Measurements from ENCODE around the gene ZNF280B. TPM values are rescaled to one million over a fixed set of nuclear protein-coding genes. Genes with fewer than 3 reads are reported as not detected.
"Not testable (repeated sequence)": the region's sequence is repeated elsewhere in the genome, so short reads cannot be mapped to it uniquely, and the experiment has no call there.

ZNF280B gene
- total and polyA plus RNA-seq, 10 of the 15 experiments (the other 5 are each of a cell fraction or from before 2014, with no cell fraction given) = 0.28 to 2.2 (median 1.1) TPM

DNA sequence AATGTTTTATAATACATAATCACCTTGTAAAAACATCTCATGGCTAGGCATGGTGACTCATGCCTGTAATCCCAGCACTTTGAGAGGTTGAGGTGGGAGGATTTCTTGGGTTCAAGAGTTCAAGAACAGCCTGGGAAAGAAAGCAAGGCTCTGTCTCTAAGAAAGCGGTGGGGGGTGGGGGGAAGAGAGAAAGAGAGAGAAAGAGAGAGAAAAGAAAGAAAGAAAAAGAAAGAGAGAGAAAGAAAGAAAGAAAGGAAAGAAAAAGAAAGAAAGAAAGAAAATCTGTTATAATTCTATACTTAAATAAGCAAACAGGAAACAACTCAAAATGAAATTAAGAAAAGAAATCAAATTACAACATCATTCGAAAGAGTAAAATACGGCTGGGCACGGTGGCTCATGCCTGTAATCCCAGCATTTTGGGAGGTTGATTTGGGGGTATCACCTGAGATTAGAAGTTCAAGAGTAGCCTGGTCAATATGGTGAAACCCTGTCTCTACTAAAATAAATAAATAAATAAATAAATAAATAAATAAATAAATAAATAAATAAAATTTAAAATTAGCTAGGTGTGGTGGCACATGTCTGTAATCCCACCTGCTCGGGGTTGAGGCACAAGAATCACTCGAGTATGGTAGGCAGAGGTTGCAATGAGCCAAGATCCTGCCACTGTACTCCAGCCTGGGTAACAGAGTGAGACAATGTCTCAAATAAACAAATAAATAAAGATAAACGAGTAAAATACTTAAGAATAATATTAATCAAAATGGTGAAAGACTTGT is 65.4 kb downstream of the ZNF280B start (continued):
- no peak for TF ChIP-seq ZNF622 (IDR thresholded peaks at IDR 0.05)

DNA sequence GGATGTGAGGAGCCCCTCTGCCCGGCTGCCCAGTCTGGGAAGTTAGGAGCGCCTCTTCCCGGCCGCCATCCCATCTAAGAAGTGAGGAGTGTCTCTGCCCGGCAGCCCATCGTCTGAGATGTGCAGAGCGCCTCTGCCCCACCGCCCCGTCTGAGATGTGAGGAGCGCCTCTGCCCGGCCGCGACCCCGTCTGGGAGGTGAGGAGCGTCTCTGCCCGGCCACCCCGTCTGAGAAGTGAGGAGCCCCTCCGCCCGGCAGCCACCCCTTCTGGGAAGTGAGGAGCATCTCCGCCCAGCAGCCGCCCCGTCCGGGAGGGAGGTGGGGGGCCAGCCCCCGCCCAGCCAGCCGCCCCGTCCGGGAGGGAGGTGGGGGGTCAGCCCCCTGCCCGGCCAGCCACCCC is 66.9 kb downstream of the ZNF280B start:
- H3K9me3 ChIP-seq (replicated peaks; ENCODE audit: control insufficient read depth, insufficient read depth, low read length); FAIRE-seq; H3K9ac ChIP-seq (ENCODE audit: control insufficient read depth, insufficient read depth, low read length); H3K4me1 ChIP-seq (ENCODE audit: control insufficient read depth, insufficient read depth, low read length); in situ Hi-C loops (cut with MboI); CTCF ChIA-PET; H3K36me3 ChIP-seq (ENCODE audit: control insufficient read depth in 2 of 2, insufficient read depth in 2 of 2, low read length in 1 of 2); H3K27ac ChIP-seq (ENCODE audit: control insufficient read depth, insufficient read depth); BruUV-seq (replicated peaks); DNase-seq (ENCODE audit: low read depth, low spot score); H3K4me2 ChIP-seq (ENCODE audit: control insufficient read depth, insufficient read depth); H2AFZ ChIP-seq (ENCODE audit: control insufficient read depth, low read depth, low read length); intact Hi-C loops (cut with micrococcal nuclease; ENCODE audit: unreplicated experiment); H4K20me1 ChIP-seq (ENCODE audit: control insufficient read depth, insufficient read depth); RAD21 ChIA-PET (ENCODE audit: unreplicated experiment); ATAC-seq; SMC1A ChIA-PET (ENCODE audit: uncharacterized antibody, unreplicated experiment); H3K79me2 ChIP-seq (ENCODE audit: control insufficient read depth, insufficient read depth, low read length); H3K27me3 ChIP-seq (replicated peaks in 1 of 2; ENCODE audit: control insufficient read depth in 2 of 2, insufficient read depth in 2 of 2, low read length in 1 of 2); H3K4me3 ChIP-seq: not testable (repeated sequence)
- POLR2A ChIA-PET = interaction anchor here (0.7 kb wide), 1 partner anchor 98 kb away, joined by 3 read pairs; no protein-coding TSS in a partner anchor
- WGBS (ENCODE audit: insufficient coverage, insufficient replicate concordance, low lambda C conversion rate, missing lambda C conversion rate) = 87% methylated on average over 3 of the region's 28 CpGs

DNA sequence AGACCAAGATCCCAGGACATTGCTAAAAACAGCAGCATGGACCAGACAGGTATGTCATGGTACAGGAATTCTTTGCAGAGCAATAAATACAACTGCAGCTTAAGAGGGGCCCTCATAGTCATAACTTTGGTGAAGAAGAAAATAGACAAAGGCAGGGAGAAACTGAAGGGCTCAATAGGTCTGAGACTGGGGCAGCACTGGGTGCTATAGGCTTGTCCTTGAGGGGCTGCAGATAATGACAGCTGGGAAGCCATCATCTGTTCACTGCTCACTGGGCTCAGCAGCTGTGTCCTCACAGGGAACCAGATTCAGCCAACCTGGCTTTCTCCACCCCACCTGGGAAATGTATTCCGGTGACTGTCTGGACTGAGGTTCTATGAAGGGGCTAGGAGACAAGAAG is 68.4 kb downstream of the ZNF280B start:
- DNase-seq (ENCODE audit: low read depth, low spot score) = no peak
- no peak overlapping the region for H3K4me2 ChIP-seq (ENCODE audit: control insufficient read depth, insufficient read depth)
- H3K79me2 ChIP-seq (ENCODE audit: control insufficient read depth, insufficient read depth, low read length) = no peaks in the 10 kb centered on the region
- no TSS peak for BruUV-seq (replicated peaks)
- 86% methylated on average over 1 of the region's 1 CpG for WGBS (ENCODE audit: insufficient coverage, insufficient replicate concordance, low lambda C conversion rate, missing lambda C conversion rate)
- ChIA-PET SMC1A (ENCODE audit: uncharacterized antibody, unreplicated experiment) (interaction anchor here (0.6 kb wide), 1 partner anchor 249 kb away, joined by 3 read pairs; no protein-coding TSS in a partner anchor), POLR2A (no interaction called here), CTCF (no interaction called here), RAD21 (ENCODE audit: unreplicated experiment) (no interaction called here)
- no peaks in the 10 kb centered on the region for H3K4me1 ChIP-seq (ENCODE audit: control insufficient read depth, insufficient read depth, low read length)
- intact Hi-C loops (cut with micrococcal nuclease; ENCODE audit: unreplicated experiment) = no loop called here
- no peaks in the 10 kb centered on the region for H3K9me3 ChIP-seq (replicated peaks; ENCODE audit: control insufficient read depth, insufficient read depth, low read length)
- no peaks in the 10 kb centered on the region for H3K36me3 ChIP-seq (ENCODE audit: control insufficient read depth in 2 of 2, insufficient read depth in 2 of 2, low read length in 1 of 2)
- TF ChIP-seq, protein P1, sequence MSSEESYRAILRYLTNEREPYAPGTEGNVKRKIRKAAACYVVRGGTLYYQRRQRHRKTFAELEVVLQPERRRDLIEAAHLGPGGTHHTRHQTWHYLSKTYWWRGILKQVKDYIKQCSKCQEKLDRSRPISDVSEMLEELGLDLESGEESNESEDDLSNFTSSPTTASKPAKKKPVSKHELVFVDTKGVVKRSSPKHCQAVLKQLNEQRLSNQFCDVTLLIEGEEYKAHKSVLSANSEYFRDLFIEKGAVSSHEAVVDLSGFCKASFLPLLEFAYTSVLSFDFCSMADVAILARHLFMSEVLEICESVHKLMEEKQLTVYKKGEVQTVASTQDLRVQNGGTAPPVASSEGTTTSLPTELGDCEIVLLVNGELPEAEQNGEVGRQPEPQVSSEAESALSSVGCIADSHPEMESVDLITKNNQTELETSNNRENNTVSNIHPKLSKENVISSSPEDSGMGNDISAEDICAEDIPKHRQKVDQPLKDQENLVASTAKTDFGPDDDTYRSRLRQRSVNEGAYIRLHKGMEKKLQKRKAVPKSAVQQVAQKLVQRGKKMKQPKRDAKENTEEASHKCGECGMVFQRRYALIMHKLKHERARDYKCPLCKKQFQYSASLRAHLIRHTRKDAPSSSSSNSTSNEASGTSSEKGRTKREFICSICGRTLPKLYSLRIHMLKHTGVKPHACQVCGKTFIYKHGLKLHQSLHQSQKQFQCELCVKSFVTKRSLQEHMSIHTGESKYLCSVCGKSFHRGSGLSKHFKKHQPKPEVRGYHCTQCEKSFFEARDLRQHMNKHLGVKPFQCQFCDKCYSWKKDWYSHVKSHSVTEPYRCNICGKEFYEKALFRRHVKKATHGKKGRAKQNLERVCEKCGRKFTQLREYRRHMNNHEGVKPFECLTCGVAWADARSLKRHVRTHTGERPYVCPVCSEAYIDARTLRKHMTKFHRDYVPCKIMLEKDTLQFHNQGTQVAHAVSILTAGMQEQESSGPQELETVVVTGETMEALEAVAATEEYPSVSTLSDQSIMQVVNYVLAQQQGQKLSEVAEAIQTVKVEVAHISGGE (CRISPR knock-in tag; IDR thresholded peaks at IDR 0.05) = no peak
- no peak for TF ChIP-seq SPI1 (IDR thresholded peaks at IDR 0.05; ENCODE audit: borderline replicate concordance, insufficient read depth, low read depth, low read length)
- no peak for TF ChIP-seq TCF7 (IDR thresholded peaks at IDR 0.05; ENCODE audit: borderline replicate concordance)
- TF ChIP-seq IKZF1 (conservative IDR thresholded peaks at IDR 0.05) = no peak
- TF ChIP-seq, protein P2, sequence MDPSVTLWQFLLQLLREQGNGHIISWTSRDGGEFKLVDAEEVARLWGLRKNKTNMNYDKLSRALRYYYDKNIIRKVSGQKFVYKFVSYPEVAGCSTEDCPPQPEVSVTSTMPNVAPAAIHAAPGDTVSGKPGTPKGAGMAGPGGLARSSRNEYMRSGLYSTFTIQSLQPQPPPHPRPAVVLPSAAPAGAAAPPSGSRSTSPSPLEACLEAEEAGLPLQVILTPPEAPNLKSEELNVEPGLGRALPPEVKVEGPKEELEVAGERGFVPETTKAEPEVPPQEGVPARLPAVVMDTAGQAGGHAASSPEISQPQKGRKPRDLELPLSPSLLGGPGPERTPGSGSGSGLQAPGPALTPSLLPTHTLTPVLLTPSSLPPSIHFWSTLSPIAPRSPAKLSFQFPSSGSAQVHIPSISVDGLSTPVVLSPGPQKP (IDR thresholded peaks at IDR 0.05; ENCODE audit: low read depth, low read length) = no peak
- no peak for TF ChIP-seq NFIC (IDR thresholded peaks at IDR 0.05; ENCODE audit: low read depth, low read length)
- TF ChIP-seq BMI1 (IDR thresholded peaks at IDR 0.05; ENCODE audit: borderline replicate concordance) = no peak
- no peak for TF ChIP-seq SUZ12 (IDR thresholded peaks at IDR 0.05; ENCODE audit: unreplicated experiment)
- TF ChIP-seq SIX5 (IDR thresholded peaks at IDR 0.05; ENCODE audit: low read depth, low read length, severe bottlenecking) = no peak
- TF ChIP-seq ZNF274 (IDR thresholded peaks at IDR 0.05; ENCODE audit: insufficient read depth, insufficient read length) = no peak
- no peaks in the 10 kb centered on the region for H3K27me3 ChIP-seq (replicated peaks in 1 of 2; ENCODE audit: control insufficient read depth in 2 of 2, insufficient read depth in 2 of 2, low read length in 1 of 2)
- H3K4me3 ChIP-seq = no peak overlapping the region
- no peak overlapping the region for H2AFZ ChIP-seq (ENCODE audit: control insufficient read depth, low read depth, low read length)
- in situ Hi-C loops (cut with MboI) = no loop called here
- no peak for FAIRE-seq
- H3K9ac ChIP-seq (ENCODE audit: control insufficient read depth, insufficient read depth, low read length) = no peak overlapping the region
- no peak overlapping the region for H3K27ac ChIP-seq (ENCODE audit: control insufficient read depth, insufficient read depth)
- no peaks in the 10 kb centered on the region for H4K20me1 ChIP-seq (ENCODE audit: control insufficient read depth, insufficient read depth)
- ATAC-seq = no peak

All from GM12878 (cell line).